Transverse colon (tissue), 4 donors: Measurements from ENCODE around the gene TRAF5. TPM values are rescaled to one million over a fixed set of nuclear protein-coding genes. Genes with fewer than 3 reads are reported as not detected.

Source experiments
- DNase-seq: peaks from one replicate; pipeline ENCODE4 v3.0.0-alpha.2; 2019
- H3K27ac ChIP-seq, 4 donors: fragments of 200-600 bp; sonication (generic); 2 replicates each; pipeline ENCODE4 v1.5.1; 2016 to 2018; ENCODE audit warnings: inconsistent platforms in 4 of 4
- H3K27me3 ChIP-seq: fragments of 200-600 bp; sonication (generic); 2 replicates; pipeline ENCODE4 v1.5.1; 2017; ENCODE audit warnings: inconsistent platforms
- H3K36me3 ChIP-seq, 4 donors: fragments of 200-600 bp; sonication (generic); 2 replicates each; pipeline ENCODE4 v1.5.1; 2017 to 2019; ENCODE audit warnings: inconsistent platforms in 4 of 4
- H3K4me1 ChIP-seq, 4 donors: fragments of 200-600 bp; sonication (generic); 2 replicates each; pipeline ENCODE4 v1.5.1; 2017 to 2020; ENCODE audit warnings: inconsistent platforms in 4 of 4
- H3K4me3 ChIP-seq, 4 donors: fragments of 200-600 bp; sonication (generic); 1 replicate in 1 of 4; 2 replicates in 3 of 4; pipeline versions ENCODE4 v1.5.1 to v1.6.1; 2017 to 2019; ENCODE audit warnings: inconsistent platforms in 4 of 4
- H3K9me3 ChIP-seq, 2 donors: fragments of 200-600 bp; sonication (generic); 2 replicates each; pipeline ENCODE4 v1.5.1; 2017 to 2019; ENCODE audit warnings: inconsistent platforms in 2 of 2
- EP300 ChIP-seq: sonication (generic); formaldehyde crosslinking; IDR thresholded peaks from one replicate; pipeline ENCODE4 v1.6.1; 2017; ENCODE audit warnings: antibody characterized with exemption, low read depth
- POLR2A ChIP-seq: fragments of 450-650 bp; IDR thresholded peaks from one replicate; pipeline ENCODE4 v1.6.1; 2016; ENCODE audit warnings: antibody characterized with exemption, mild to moderate bottlenecking, moderate library complexity
- POLR2AphosphoS5 ChIP-seq, 3 donors: sonication (generic); formaldehyde crosslinking; IDR thresholded peaks; one replicate each; pipeline ENCODE4 v1.6.1; 2016; ENCODE audit warnings: antibody characterized with exemption in 3 of 3
- WGBS, 2 donors: methylation state at CpG; one replicate each; pipeline ENCODE4 v1.1.5; 2018; ENCODE audit warnings: low coverage in 1 of 2; 5-methylcytosine and 5-hydroxymethylcytosine counted together
- in situ Hi-C, 4 donors: fragments of 200-750 bp; cut with MboI; loops; one replicate each; pipeline versions ENCODE4 v1.15.0 to v1.15.1; 2017; ENCODE audit warnings: low sequenced_read_pairs in 3 of 4, low pct_ligation_motif_present in 1 of 4, low pct_unique_long_range_greater_than_20kb in 1 of 4
- intact Hi-C: fragments of 100-400 bp; cut with DNase I; formaldehyde crosslinking; loops from one replicate; pipeline ENCODE4 v1.15.1; 2023; ENCODE audit warnings: low total_unique reads
- total RNA-seq, 4 donors: library from RNA; depleted of rRNA; stranded (reverse); fragments of >200 nt; gene quantifications; one replicate each; pipeline ENCODE4 v1.1.0, GENCODE V29; 2016
- TF ChIP-seq, protein P1 (sequence below), 5 experiments: fragments of 200-600 bp in 3 of 5; fragments of 450-650 bp in 2 of 5; sonication (generic) in 3 of 5; IDR thresholded peaks; 1 replicate in 2 of 5; 2 replicates in 3 of 5; pipeline ENCODE4 v1.5.1; 2016 to 2017; ENCODE audit warnings: antibody characterized with exemption in 5 of 5, inconsistent platforms in 3 of 5, mild to moderate bottlenecking in 2 of 5, moderate library complexity in 1 of 5

TRAF5 gene
- total RNA-seq, 4 donors from 2014 or later: 10.5 to 30.5 (median 17.0) TPM

DNA sequence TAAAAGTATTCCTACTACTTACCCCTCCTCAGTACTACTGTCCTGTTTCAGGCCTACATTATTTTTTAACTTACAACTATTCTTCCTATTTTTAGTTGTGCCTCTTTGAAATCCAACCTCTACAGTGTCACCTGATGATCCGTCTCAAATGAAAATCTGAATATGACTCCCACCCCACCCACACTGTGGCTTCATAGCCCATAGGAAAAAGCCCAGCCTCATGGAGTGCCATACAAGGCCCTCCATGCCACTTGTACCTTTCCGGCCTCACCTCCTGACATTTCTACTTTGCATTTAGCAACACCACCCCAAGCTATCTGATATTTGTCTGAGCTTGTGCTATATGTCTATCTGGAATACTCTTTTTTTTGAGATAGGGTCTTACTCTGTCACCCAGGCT, 49.3 kb downstream of the TRAF5 start:
- H3K4me3 ChIP-seq: no peak overlapping the region
- DNase-seq: no peak
- TF ChIP-seq EP300 (no peak), POLR2AphosphoS5 (IDR thresholded peaks at IDR 0.05) (no peak), POLR2A (no peak)
- TF ChIP-seq, protein P1, sequence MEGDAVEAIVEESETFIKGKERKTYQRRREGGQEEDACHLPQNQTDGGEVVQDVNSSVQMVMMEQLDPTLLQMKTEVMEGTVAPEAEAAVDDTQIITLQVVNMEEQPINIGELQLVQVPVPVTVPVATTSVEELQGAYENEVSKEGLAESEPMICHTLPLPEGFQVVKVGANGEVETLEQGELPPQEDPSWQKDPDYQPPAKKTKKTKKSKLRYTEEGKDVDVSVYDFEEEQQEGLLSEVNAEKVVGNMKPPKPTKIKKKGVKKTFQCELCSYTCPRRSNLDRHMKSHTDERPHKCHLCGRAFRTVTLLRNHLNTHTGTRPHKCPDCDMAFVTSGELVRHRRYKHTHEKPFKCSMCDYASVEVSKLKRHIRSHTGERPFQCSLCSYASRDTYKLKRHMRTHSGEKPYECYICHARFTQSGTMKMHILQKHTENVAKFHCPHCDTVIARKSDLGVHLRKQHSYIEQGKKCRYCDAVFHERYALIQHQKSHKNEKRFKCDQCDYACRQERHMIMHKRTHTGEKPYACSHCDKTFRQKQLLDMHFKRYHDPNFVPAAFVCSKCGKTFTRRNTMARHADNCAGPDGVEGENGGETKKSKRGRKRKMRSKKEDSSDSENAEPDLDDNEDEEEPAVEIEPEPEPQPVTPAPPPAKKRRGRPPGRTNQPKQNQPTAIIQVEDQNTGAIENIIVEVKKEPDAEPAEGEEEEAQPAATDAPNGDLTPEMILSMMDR (IDR thresholded peaks at IDR 0.05): no peak
- peaks cover 0 to 5% (median 0%) of the 10 kb centered on the region in 4 donors for H3K4me1 ChIP-seq
- H3K27ac ChIP-seq: no peak overlapping the region
- peaks cover 0 to 6% (median 0%) of the 10 kb centered on the region in 4 donors for H3K36me3 ChIP-seq
- intact Hi-C loops (no loop called here), in situ Hi-C loops (no loop called here)
- WGBS, 2 donors: 52 to 56% methylated on average over 2 of the region's 2 CpGs
- H3K27me3 ChIP-seq: no peaks in the 10 kb centered on the region
- no peaks in the 10 kb centered on the region for H3K9me3 ChIP-seq

DNA sequence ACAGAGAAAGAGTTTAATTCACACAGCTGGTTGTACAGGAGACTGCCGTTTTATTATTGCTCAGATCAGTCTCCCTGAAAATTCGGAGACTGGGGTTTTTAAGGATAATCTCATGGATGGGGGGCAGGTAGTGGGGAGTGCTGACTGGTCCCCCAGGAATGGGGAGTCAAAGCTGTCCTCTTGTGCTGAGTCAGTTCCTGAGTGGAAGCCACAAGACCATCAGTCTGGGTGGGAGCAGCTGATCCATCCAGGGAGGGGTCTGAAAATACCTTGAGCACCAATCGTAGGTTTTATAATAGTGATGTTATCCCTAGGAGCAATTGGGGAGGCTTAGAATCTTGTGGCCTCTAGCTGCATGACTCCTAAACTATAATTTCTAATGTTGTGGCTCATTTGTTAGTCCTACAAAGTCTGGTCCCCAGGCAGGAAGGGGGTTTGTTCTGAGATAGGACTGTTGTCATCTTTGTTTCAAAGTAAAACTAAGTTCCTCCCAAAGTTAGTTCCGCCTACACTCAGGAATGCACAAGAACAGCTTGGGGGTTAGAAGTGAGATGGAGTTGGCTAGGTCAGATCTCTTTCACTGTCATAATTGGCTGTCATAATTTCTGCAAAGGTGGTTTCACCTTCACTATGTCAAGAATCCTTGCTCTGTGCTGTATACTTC, 50.3 kb downstream of the TRAF5 start:
- Histone ChIP-seq H3K4me3 (no peak overlapping the region), H3K27ac (peak overlapping the region in 1 of 4 donors; percentile 2), H3K27me3 (no peaks in the 10 kb centered on the region), H3K9me3 (no peaks in the 10 kb centered on the region), H3K36me3 (peaks cover 0 to 3% (median 0%) of the 10 kb centered on the region in 4 donors), H3K4me1 (peaks cover 0 to 7% (median 0%) of the 10 kb centered on the region in 4 donors)
- TF ChIP-seq POLR2A: no peak
- TF ChIP-seq, protein P1 (IDR thresholded peaks at IDR 0.05): no peak
- no peak for TF ChIP-seq POLR2AphosphoS5 (IDR thresholded peaks at IDR 0.05)
- TF ChIP-seq EP300: no peak
- in situ Hi-C loops: no loop called here
- intact Hi-C loops: no loop called here
- no peak for DNase-seq
- 84 to 86% methylated on average over 4 of the region's 4 CpGs for WGBS, 2 donors

DNA sequence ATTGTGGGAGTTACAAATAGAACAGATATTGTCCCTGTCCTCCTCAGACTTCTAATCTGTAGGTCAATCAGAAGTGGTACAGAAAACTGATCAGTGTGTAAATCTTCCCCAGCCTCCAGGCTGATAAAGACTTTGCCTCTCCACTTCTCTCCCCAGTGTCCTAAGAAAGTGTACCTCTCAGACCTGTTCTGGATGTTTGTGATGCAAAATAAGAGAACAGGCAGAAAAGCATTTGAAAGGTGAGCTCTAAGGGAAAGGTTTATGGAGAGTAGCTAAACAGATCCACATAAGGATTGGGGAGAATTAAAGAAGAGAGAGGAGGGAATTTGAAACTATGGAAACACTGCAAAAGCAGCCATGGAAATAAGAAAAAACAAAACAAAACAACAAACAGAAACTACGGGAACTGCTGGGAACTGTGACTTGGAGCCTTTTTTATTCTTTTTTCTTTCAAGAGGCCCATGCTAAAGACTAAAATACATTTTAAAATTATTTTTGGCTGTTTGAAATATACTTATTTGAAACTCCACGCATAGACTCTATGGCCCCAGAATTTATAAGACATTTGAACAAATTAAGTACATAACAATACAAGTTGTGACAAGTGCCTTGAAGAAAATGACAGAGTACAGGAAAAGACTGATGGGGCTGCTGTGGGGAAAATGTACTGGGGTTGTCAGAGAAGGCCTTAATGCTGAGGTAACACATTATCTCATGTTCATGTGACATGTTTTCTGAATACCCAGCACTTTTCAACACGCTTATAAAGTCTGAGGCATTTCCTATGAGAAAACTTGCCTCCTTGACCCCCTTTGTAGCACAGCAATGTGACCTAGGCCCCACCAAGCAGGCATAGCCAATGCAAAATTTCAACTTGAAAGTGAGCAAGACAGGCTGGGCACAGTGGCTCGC, 51.2 kb downstream of the TRAF5 start:
- 65 to 72% methylated on average over 4 of the region's 4 CpGs for WGBS, 2 donors
- Histone ChIP-seq H3K27ac (peak overlapping the region in 2 of 4 donors; percentile 3 to 4), H3K9me3 (no peaks in the 10 kb centered on the region), H3K27me3 (no peaks in the 10 kb centered on the region), H3K36me3 (no peaks in the 10 kb centered on the region), H3K4me3 (no peak overlapping the region), H3K4me1 (peaks cover 0 to 11% (median 0%) of the 10 kb centered on the region in 4 donors)
- intact Hi-C loops (no loop called here), in situ Hi-C loops (no loop called here)
- DNase-seq: no peak
- TF ChIP-seq EP300: no peak
- TF ChIP-seq POLR2A: no peak
- no peak for TF ChIP-seq POLR2AphosphoS5 (IDR thresholded peaks at IDR 0.05)

DNA sequence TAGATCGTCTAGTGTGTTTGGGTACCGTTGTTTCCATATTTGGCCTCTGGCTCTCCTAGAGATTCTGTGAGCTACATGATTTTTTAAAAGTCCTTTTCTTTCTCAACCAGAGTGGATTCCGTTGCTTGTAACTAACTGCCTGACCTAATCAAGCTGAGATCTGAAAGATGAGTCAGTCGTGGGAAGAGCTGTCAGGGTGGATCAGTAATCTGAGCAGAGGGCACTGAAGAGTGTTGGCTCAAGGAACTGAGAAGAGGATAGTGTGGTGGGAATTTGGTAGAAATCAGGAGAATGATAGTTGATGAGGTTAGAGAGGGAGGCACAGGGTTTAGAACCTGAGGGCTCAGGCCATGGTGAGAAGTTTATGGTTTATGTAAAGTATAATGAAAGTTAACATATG, 52.2 kb downstream of the TRAF5 start:
- Histone ChIP-seq H3K27me3 (no peaks in the 10 kb centered on the region), H3K36me3 (no peaks in the 10 kb centered on the region), H3K4me3 (no peak overlapping the region), H3K9me3 (no peaks in the 10 kb centered on the region), H3K27ac (no peak overlapping the region), H3K4me1 (peaks cover 0 to 17% (median 5%) of the 10 kb centered on the region in 4 donors)
- DNase-seq: no peak
- intact Hi-C loops: no loop called here
- WGBS, 2 donors: 72% methylated on average over 4 of the region's 4 CpGs; no CpG with 5 or more reads in 1 of the 2 donors
- in situ Hi-C loops: no loop called here
- TF ChIP-seq, protein P1 (IDR thresholded peaks at IDR 0.05): no peak
- TF ChIP-seq POLR2A: no peak
- TF ChIP-seq EP300: no peak
- no peak for TF ChIP-seq POLR2AphosphoS5 (IDR thresholded peaks at IDR 0.05)
